Breast epithelium (tissue), 3 donors: ENCODE data around the gene RHBDF1.

Source experiments
- POLR2A ChIP-seq: fragments of 450-650 bp; IDR thresholded peaks from one replicate; pipeline ENCODE4 v1.6.1; 2016; ENCODE audit warnings: antibody characterized with exemption, mild to moderate bottlenecking, moderate library complexity
- POLR2AphosphoS5 ChIP-seq, 3 donors: sonication (generic); formaldehyde crosslinking; IDR thresholded peaks; one replicate each; pipeline ENCODE4 v1.6.1; 2017; ENCODE audit warnings: antibody characterized with exemption in 3 of 3
- TF ChIP-seq, protein P1 (sequence below), 3 donors: fragments of 450-650 bp; IDR thresholded peaks; one replicate each; pipeline ENCODE4 v1.5.1; 2016 to 2017; ENCODE audit warnings: antibody characterized with exemption in 3 of 3, mild to moderate bottlenecking in 3 of 3, moderate library complexity in 3 of 3

DNA sequence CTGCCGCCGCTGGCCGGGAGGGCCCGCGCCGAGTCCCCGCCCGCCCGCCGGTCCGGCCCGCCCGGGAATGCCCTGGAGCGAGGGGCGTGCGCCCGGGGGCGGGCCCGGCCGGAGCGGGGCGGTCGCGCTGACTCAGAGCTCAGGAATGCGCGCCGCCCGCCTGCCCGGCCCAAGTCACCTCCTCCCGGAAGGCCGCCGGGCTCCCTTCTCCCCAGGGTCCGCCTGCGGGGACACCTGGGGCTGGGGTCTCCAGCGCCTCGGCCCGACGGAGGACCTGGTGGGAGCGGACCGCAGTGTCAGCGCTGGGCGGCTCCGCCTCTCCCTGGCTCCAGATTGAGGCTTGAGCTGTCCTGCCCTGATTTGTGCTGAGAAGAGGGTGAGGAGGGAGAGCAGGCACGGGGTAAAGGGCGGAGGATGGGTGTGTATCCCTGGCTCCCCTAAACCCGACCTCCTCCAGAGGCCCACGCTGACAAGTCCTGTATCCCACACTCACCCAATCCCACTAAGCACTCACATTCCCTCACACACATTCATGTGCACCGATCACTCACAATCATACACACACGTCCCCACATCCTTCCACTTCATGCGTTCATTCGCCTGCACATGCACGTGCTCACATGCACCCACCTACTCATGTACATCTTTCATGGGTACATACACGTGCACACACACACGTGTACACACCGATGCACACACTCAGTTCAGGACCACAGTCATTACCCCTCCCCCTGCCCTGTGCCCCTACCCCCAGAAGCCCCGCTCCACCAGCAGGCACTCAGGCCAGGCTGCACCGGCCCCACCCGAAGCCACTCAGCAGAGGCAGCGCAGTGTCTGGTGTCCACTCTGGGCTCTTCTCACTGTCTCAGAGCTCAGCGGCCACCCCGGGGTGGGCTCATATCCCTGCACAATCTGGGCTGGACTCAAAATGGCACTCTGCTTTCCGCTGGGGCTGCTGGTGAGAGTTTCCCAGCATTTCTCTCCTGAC is at the start of gene RHBDF1:
- TF ChIP-seq, protein P1, sequence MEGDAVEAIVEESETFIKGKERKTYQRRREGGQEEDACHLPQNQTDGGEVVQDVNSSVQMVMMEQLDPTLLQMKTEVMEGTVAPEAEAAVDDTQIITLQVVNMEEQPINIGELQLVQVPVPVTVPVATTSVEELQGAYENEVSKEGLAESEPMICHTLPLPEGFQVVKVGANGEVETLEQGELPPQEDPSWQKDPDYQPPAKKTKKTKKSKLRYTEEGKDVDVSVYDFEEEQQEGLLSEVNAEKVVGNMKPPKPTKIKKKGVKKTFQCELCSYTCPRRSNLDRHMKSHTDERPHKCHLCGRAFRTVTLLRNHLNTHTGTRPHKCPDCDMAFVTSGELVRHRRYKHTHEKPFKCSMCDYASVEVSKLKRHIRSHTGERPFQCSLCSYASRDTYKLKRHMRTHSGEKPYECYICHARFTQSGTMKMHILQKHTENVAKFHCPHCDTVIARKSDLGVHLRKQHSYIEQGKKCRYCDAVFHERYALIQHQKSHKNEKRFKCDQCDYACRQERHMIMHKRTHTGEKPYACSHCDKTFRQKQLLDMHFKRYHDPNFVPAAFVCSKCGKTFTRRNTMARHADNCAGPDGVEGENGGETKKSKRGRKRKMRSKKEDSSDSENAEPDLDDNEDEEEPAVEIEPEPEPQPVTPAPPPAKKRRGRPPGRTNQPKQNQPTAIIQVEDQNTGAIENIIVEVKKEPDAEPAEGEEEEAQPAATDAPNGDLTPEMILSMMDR (IDR thresholded peaks at IDR 0.05), result no peak
- TF ChIP-seq POLR2A (no peak), POLR2AphosphoS5 (IDR thresholded peaks at IDR 0.05) (peak in 1 of 3 donors; percentile 31)
